ENCODE results near the gene DMRTC2.

- no peak for TF ChIP-seq ATF3 (IDR thresholded peaks at IDR 0.05; ENCODE audit: insufficient read depth, low read depth, low read length)
- TF ChIP-seq CTCF (IDR thresholded peaks at IDR 0.05; ENCODE audit: control extremely low read depth in 1 of 3, insufficient read depth in 1 of 3, low read depth in 1 of 3, low read length in 3 of 3): no peak
- no peak for TF ChIP-seq GTF2F1 (IDR thresholded peaks at IDR 0.05; ENCODE audit: borderline replicate concordance, low read depth, low read length)
- no peak for TF ChIP-seq RBBP5 (IDR thresholded peaks at IDR 0.05; ENCODE audit: borderline replicate concordance, low read depth, low read length)
- TF ChIP-seq TAF1 (IDR thresholded peaks at IDR 0.05; ENCODE audit: low read depth, low read length): no peak
Measured at GRCh38 chr19:41837981-41838708, 6.7 kb upstream of the DMRTC2 start.
